NB4 (cell line): Measurements from ENCODE around the gene DIAPH3.

ENCODE experiments used
- DNase-seq: peaks from one replicate; pipeline ENCODE4 v3.0.0; 2010; ENCODE audit warnings: low read depth
- H3K4me3 ChIP-seq: one replicate; pipeline ENCODE4 v1.5.1; 2011; ENCODE audit warnings: mild to moderate bottlenecking, low read depth, low read length, moderate library complexity
- CTCF ChIP-seq: IDR thresholded peaks from one replicate; pipeline ENCODE4 v1.5.1; 2012; ENCODE audit warnings: low read depth, low read length
- MAX ChIP-seq: IDR thresholded peaks from 2 replicates; pipeline ENCODE4 v1.6.1; 2011; ENCODE audit warnings: low read depth, low read length
- MYC ChIP-seq: IDR thresholded peaks from 2 replicates; pipeline ENCODE4 v1.6.1; 2011; ENCODE audit warnings: low read depth, low read length
- POLR2A ChIP-seq: IDR thresholded peaks from 2 replicates; pipeline ENCODE4 v1.6.1; 2011; ENCODE audit warnings: mild to moderate bottlenecking; ENCODE audit not compliant: insufficient read length; ENCODE audit errors: extremely low read depth

Gene DIAPH3

GRCh38 chr13:59754411-59754810 is 409.3 kb downstream of the DIAPH3 start:
- no peak for DNase-seq
- TF ChIP-seq CTCF (no peak), POLR2A (no peak), MAX (no peak), MYC (no peak)
- no peak overlapping the region for H3K4me3 ChIP-seq

GRCh38 chr13:59750860-59751259 is 412.9 kb downstream of the DIAPH3 start:
- no peak overlapping the region for H3K4me3 ChIP-seq
- no peak for DNase-seq
- TF ChIP-seq MYC, result no peak

- no peak for DNase-seq
- TF ChIP-seq CTCF (no peak), MYC (no peak), MAX (no peak), POLR2A (no peak)
- no peak overlapping the region for H3K4me3 ChIP-seq
These were observed 415.7 kb downstream of the DIAPH3 start for GRCh38 chr13:59748046-59748445.

- peak; percentile 25 for DNase-seq
- no peak overlapping the region for H3K4me3 ChIP-seq
- TF ChIP-seq POLR2A (no peak), CTCF (peak; percentile 15)
These were observed 416.2 kb downstream of the DIAPH3 start for GRCh38 chr13:59747529-59747928.

- no peak overlapping the region for H3K4me3 ChIP-seq
- no peak for DNase-seq
- TF ChIP-seq MYC (no peak), CTCF (no peak), MAX (no peak), POLR2A (no peak)
These were observed 417.3 kb downstream of the DIAPH3 start for GRCh38 chr13:59746291-59746962.

- TF ChIP-seq CTCF (no peak), POLR2A (no peak), MYC (no peak), MAX (no peak)
- H3K4me3 ChIP-seq, result no peak overlapping the region
- DNase-seq, result no peak
These were observed 418.3 kb downstream of the DIAPH3 start for GRCh38 chr13:59745392-59745788.
